HG03521 (cell line): ENCODE measurements around the gene ZSCAN16.

Experiments used
- ATAC-seq: cut with Tn5 transposase; IDR thresholded peaks from one replicate; pipeline ENCODE4 v1.9.1; 2021; ENCODE audit warnings: mild to moderate bottlenecking, moderate library complexity; ENCODE audit not compliant: unreplicated experiment

ZSCAN16 gene

DNA sequence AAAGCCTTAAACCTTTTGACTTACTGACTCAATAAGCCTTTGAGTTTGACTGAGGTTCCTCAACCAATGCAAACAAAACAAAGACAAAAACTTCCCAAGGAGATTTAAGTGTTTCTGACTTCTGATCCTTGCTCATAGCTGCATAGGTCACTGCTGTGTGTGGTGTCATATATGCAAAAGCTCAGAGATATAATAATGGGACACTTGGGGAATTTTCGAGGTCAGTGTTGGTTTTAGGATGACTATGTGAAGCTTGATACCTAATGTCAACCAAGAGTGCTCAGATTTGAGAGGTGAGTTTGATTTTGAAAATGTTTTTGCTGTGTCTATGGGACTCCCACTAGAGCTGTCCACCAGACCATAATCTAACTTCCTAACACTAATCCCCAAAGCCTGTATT, 43.5 kb downstream of the ZSCAN16 start:
- no peak for ATAC-seq

DNA sequence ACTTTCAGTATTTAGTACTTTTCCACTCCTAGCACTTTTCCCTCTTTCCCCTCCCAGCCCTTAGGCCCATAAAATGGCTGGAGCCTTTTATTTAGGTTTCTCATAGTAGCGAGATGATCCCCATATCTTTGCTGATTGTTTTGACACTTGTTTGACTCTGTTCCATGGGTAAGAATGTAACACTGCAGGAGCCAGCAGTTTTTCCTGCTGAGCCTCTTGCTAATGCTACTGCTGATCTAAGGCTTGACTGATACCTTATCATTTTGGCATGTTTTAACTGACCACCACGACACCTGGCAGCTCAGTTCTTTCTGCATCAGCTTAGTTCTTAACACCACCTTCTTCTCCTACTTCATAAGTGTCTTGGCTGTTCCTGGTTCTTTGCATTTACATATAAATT, 46.9 kb downstream of the ZSCAN16 start:
- no peak for ATAC-seq

DNA sequence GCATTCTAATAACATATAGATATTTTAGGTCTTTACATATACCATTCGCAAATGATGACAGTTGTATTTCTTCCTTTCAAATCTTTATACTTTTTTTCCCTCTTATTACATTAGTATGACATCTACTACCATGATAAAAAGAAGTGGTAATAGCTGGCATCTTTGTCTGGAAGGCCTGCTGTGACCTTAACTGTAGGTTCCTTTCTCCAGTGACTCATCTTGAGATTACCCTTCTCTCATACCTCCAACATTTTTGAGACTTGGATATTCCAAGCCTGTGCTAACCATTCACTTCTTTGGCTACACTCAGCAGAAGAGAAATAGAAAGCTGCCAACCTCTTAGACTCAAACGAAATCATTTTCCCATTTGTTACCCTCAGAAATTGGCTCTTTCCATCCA, 47.6 kb downstream of the ZSCAN16 start:
- ATAC-seq: no peak

DNA sequence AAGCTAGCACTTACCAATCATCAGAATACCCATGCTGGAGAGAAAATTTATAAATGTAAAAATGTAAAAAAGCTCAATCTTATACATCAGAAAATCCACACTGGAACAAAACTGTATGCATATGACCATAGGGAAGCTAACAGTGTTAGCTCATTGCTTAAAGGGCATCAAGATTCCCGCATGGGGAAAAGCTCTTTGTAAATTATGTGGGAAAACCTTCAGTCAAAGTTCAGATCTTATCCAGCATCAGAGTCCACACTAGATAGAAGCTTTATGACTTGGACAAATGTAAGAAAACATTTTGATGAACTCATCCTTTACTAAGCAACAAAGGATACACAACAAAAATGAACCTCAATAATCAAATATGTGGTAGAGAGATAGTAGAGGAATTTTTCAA, 52.0 kb downstream of the ZSCAN16 start:
- ATAC-seq: no peak
